Stimulated activated naive B cell treated with anti-CD40 and anti-IgM and Interleukin-4, amounts not matched to agents 10 μg/mL and 1 μg/mL and 100 μg/mL, for 72 hours (primary cell): ENCODE data around the gene OR10V1.
A peak's percentile ranks its signal among the peaks of the same experiment; 100 is the strongest.
"Not testable (repeated sequence)": the region's sequence is repeated elsewhere in the genome, so short reads cannot be mapped to it uniquely, and the experiment has no call there.

Source experiments
- ATAC-seq, 2 donors: fragments of 150-1000 bp; cut with Tn5 transposase; replicated peaks; 2 replicates each; pipeline ENCODE4 v1.10.0; 2021; ENCODE audit warnings: moderate library complexity in 1 of 2
- DNase-seq: peaks from one replicate; pipeline ENCODE4 v3.0.0; 2021
- H3K27ac Mint-ChIP-seq: one replicate; pipeline ENCODE4 v1.8.0; 2022; ENCODE audit warnings: mild to moderate bottlenecking, mixed read lengths
- H3K27me3 Mint-ChIP-seq, 2 donors: one replicate each; pipeline ENCODE4 v1.8.0; 2022; ENCODE audit warnings: mixed read lengths in 2 of 2
- H3K36me3 Mint-ChIP-seq, 2 donors: one replicate each; pipeline ENCODE4 v1.8.0; 2022; ENCODE audit warnings: mixed read lengths in 2 of 2, mild to moderate bottlenecking in 1 of 2
- H3K4me1 Mint-ChIP-seq, 2 donors: one replicate each; pipeline ENCODE4 v1.8.0; 2022; ENCODE audit warnings: mixed read lengths in 2 of 2, mild to moderate bottlenecking in 1 of 2
- H3K4me3 Mint-ChIP-seq, 2 donors: one replicate each; pipeline ENCODE4 v1.8.0; 2022; ENCODE audit warnings: mild to moderate bottlenecking in 2 of 2, mixed read lengths in 2 of 2, moderate library complexity in 1 of 2
- H3K9me3 Mint-ChIP-seq, 2 donors: one replicate each; pipeline ENCODE4 v1.8.0; 2022; ENCODE audit warnings: mixed read lengths in 2 of 2, mild to moderate bottlenecking in 1 of 2

The OR10V1 gene

GRCh38 chr11:59730896-59731565, 17.4 kb upstream of the OR10V1 start:
- ATAC-seq (no peak), DNase-seq (no peak)
- H3K4me1 Mint-ChIP-seq, result peaks cover 3 to 4% of the 10 kb centered on the region in 2 donors
- H3K27ac Mint-ChIP-seq, result no peak overlapping the region
- no peaks in the 10 kb centered on the region for H3K9me3 Mint-ChIP-seq
- H3K27me3 Mint-ChIP-seq, result peaks cover 0 to 12% of the 10 kb centered on the region in 2 donors
- H3K4me3 Mint-ChIP-seq, result no peak overlapping the region
- H3K36me3 Mint-ChIP-seq, result no peaks in the 10 kb centered on the region

- Mint-ChIP-seq H3K4me1 (peaks cover 3 to 4% of the 10 kb centered on the region in 2 donors), H3K4me3 (no peak overlapping the region), H3K9me3 (no peaks in the 10 kb centered on the region), H3K36me3 (no peaks in the 10 kb centered on the region), H3K27ac (no peak overlapping the region), H3K27me3 (peaks cover 0 to 8% of the 10 kb centered on the region in 2 donors)
- DNase-seq, result no peak
- ATAC-seq, result no peak
Measured at GRCh38 chr11:59729834-59730233, 16.2 kb upstream of the OR10V1 start.

- H3K4me3 Mint-ChIP-seq, result no peak overlapping the region
- H3K27me3 Mint-ChIP-seq, result peaks cover 6 to 8% of the 10 kb centered on the region in 2 donors
- DNase-seq (no peak), ATAC-seq (peak in 1 of 2 donors; percentile 56)
- peaks cover 3 to 4% of the 10 kb centered on the region in 2 donors for H3K4me1 Mint-ChIP-seq
- H3K27ac Mint-ChIP-seq, result no peak overlapping the region
- no peaks in the 10 kb centered on the region for H3K9me3 Mint-ChIP-seq
- no peaks in the 10 kb centered on the region for H3K36me3 Mint-ChIP-seq
Measured at GRCh38 chr11:59728913-59729312, 15.3 kb upstream of the OR10V1 start.

- ATAC-seq (no peak), DNase-seq (no peak)
- Mint-ChIP-seq H3K36me3 (no peaks in the 10 kb centered on the region), H3K27ac (no peak overlapping the region), H3K27me3 (peaks cover 11 to 13% of the 10 kb centered on the region in 2 donors), H3K9me3 (no peaks in the 10 kb centered on the region), H3K4me1 (peaks cover 3 to 4% of the 10 kb centered on the region in 2 donors), H3K4me3 (no peak overlapping the region)
Measured at GRCh38 chr11:59728154-59728553, 14.5 kb upstream of the OR10V1 start.

GRCh38 chr11:59727426-59727825, 13.8 kb upstream of the OR10V1 start:
- Mint-ChIP-seq H3K4me1 (peaks cover 3 to 4% of the 10 kb centered on the region in 2 donors), H3K36me3 (no peaks in the 10 kb centered on the region), H3K27me3 (peaks cover 11 to 15% of the 10 kb centered on the region in 2 donors), H3K9me3 (no peaks in the 10 kb centered on the region), H3K4me3 (no peak overlapping the region), H3K27ac (no peak overlapping the region)
- no peak for ATAC-seq
- DNase-seq, result no peak

GRCh38 chr11:59724066-59724465, 10.4 kb upstream of the OR10V1 start:
- ATAC-seq, result no peak
- Mint-ChIP-seq H3K27ac (no peak overlapping the region), H3K4me3 (no peak overlapping the region), H3K27me3 (peaks cover 16 to 20% of the 10 kb centered on the region in 2 donors), H3K4me1 (peaks cover 2 to 3% of the 10 kb centered on the region in 2 donors), H3K36me3 (no peaks in the 10 kb centered on the region), H3K9me3 (no peaks in the 10 kb centered on the region)
- no peak for DNase-seq

GRCh38 chr11:59719556-59719955, 5.9 kb upstream of the OR10V1 start:
- no peak overlapping the region for H3K4me3 Mint-ChIP-seq
- H3K4me1 Mint-ChIP-seq, result no peaks in the 10 kb centered on the region
- H3K27ac Mint-ChIP-seq, result no peak overlapping the region
- H3K27me3 Mint-ChIP-seq, result peaks cover 20 to 32% of the 10 kb centered on the region in 2 donors
- no peaks in the 10 kb centered on the region for H3K9me3 Mint-ChIP-seq
- no peak for ATAC-seq
- no peaks in the 10 kb centered on the region for H3K36me3 Mint-ChIP-seq
- DNase-seq, result no peak

- H3K27me3 Mint-ChIP-seq, result peaks cover 10 to 31% of the 10 kb centered on the region in 2 donors
- no peak overlapping the region for H3K27ac Mint-ChIP-seq
- DNase-seq (no peak), ATAC-seq (no peak)
- no peaks in the 10 kb centered on the region for H3K4me1 Mint-ChIP-seq
- H3K9me3 Mint-ChIP-seq, result no peaks in the 10 kb centered on the region
- no peaks in the 10 kb centered on the region for H3K36me3 Mint-ChIP-seq
- no peak overlapping the region for H3K4me3 Mint-ChIP-seq
Measured at GRCh38 chr11:59716051-59716450, 2.4 kb upstream of the OR10V1 start.

- peaks cover 24 to 27% of the 10 kb centered on the region in 2 donors for H3K27me3 Mint-ChIP-seq
- no peak overlapping the region for H3K27ac Mint-ChIP-seq
- DNase-seq, result no peak
- H3K36me3 Mint-ChIP-seq, result no peaks in the 10 kb centered on the region
- no peak overlapping the region for H3K4me3 Mint-ChIP-seq
- no peak for ATAC-seq
- no peaks in the 10 kb centered on the region for H3K4me1 Mint-ChIP-seq
- no peaks in the 10 kb centered on the region for H3K9me3 Mint-ChIP-seq
Measured at GRCh38 chr11:59710136-59710847, 3.4 kb downstream of the OR10V1 start.

- H3K36me3 Mint-ChIP-seq, result no peaks in the 10 kb centered on the region
- peaks cover 26 to 33% of the 10 kb centered on the region in 2 donors for H3K27me3 Mint-ChIP-seq
- H3K4me3 Mint-ChIP-seq, result no peak overlapping the region
- H3K9me3 Mint-ChIP-seq, result no peaks in the 10 kb centered on the region
- no peak for ATAC-seq
- H3K4me1 Mint-ChIP-seq, result no peaks in the 10 kb centered on the region
- DNase-seq, result no peak
- H3K27ac Mint-ChIP-seq, result no peak overlapping the region
Measured at GRCh38 chr11:59708537-59708936, 5.1 kb downstream of the OR10V1 start.

- no peak for DNase-seq
- Mint-ChIP-seq H3K27ac (no peak overlapping the region), H3K4me1 (no peaks in the 10 kb centered on the region), H3K9me3 (no peaks in the 10 kb centered on the region), H3K4me3 (no peak overlapping the region), H3K27me3 (peaks cover 18 to 25% of the 10 kb centered on the region in 2 donors), H3K36me3 (no peaks in the 10 kb centered on the region)
- ATAC-seq, result no peak
Measured at GRCh38 chr11:59707371-59707770, 6.3 kb downstream of the OR10V1 start.

- Mint-ChIP-seq H3K27ac (no peak overlapping the region), H3K9me3 (no peaks in the 10 kb centered on the region), H3K36me3 (no peaks in the 10 kb centered on the region), H3K27me3 (peaks cover 22 to 25% of the 10 kb centered on the region in 2 donors), H3K4me1 (no peaks in the 10 kb centered on the region), H3K4me3 (no peak overlapping the region)
- no peak for ATAC-seq
- DNase-seq, result no peak
Measured at GRCh38 chr11:59706518-59707285, 6.9 kb downstream of the OR10V1 start.

GRCh38 chr11:59705294-59705693, 8.4 kb downstream of the OR10V1 start:
- Mint-ChIP-seq H3K9me3 (no peaks in the 10 kb centered on the region), H3K27ac (no peak overlapping the region), H3K4me3 (no peak overlapping the region), H3K36me3 (no peaks in the 10 kb centered on the region), H3K27me3 (peaks cover 22 to 25% of the 10 kb centered on the region in 2 donors), H3K4me1 (no peaks in the 10 kb centered on the region)
- DNase-seq (no peak), ATAC-seq (no peak)

- not testable (repeated sequence) for H3K36me3 Mint-ChIP-seq, H3K4me1 Mint-ChIP-seq, DNase-seq, H3K9me3 Mint-ChIP-seq, ATAC-seq, H3K4me3 Mint-ChIP-seq, H3K27ac Mint-ChIP-seq
- peaks cover 20 to 21% of the 10 kb centered on the region in 2 donors for H3K27me3 Mint-ChIP-seq
Measured at GRCh38 chr11:59703515-59703914, 10.1 kb downstream of the OR10V1 start.
